Glomerular endothelial cell (primary cell): ENCODE data around the gene ACSM4. TPM values are rescaled to one million over a fixed set of nuclear protein-coding genes. Genes with fewer than 3 reads are reported as not detected.
"Not testable (repeated sequence)": the region's sequence is repeated elsewhere in the genome, so short reads cannot be mapped to it uniquely, and the experiment has no call there.

Experiments
- DNase-seq: peaks from one replicate; pipeline ENCODE4 v3.0.0-alpha.2; 2011; ENCODE audit warnings: low read depth, low spot score; ENCODE audit errors: extremely low read depth
- total RNA-seq: library from RNA; depleted of rRNA; stranded (reverse); fragments of >200 nt; gene quantifications from 2 replicates; pipeline ENCODE4 v1.2.3, GENCODE V29; 2015

Gene ACSM4
- total RNA-seq, 1 donor from 2014 or later, result not detected

DNA sequence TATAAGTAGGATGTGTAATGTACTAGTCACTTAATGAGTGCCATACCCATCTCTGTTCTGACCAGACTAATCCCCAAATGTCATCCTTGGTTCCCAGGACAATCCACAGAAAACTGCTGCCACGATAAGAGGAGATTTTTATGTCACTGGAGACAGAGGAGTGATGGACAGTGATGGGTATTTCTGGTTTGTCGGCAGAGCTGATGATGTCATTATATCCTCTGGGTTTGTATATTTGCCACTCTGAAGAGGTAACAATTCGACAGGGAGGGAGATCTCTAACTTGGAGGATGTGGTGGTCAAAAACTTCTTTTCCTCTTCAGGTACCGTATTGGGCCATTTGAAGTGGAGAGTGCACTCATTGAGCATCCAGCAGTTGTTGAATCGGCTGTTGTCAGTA is 20.3 kb downstream of the ACSM4 start:
- no peak for DNase-seq

DNA sequence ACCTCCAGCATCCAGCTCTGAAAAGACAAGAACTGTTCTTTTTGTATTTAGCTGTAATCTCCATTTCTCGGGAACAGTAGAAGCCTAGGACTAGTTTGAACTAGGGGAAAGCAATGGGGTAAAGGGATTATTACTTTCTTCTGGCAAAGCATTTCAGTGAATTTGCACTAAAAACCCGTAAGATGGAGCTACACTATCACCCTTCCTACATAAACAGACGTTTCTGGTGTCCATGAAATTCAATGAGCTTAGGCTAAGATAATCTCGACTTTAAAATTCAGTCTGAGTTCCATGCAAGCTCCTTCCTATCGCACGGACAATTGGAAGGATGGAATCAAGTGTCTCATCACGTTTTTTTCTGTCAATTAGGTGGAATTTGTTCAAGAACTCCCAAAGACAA is 24.0 kb downstream of the ACSM4 start:
- DNase-seq, result no peak

DNA sequence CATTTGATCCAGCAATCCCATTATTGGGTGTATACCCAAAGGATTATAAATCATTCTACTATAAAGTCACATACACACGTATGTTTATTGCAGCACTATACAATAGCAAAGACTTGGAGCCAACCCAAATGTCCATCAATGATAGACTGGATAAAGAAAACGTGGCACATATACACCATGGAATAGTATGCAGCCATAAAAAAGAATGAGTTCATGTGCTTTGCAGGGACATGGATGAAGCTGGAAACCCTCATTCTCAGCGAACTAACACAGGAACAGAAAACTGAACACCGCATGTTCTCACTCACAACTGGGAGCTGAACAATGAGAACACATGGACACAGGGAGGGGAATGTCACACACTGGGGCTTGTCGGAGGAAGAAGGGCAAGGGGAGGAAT is 33.9 kb downstream of the ACSM4 start:
- DNase-seq, result not testable (repeated sequence)

DNA sequence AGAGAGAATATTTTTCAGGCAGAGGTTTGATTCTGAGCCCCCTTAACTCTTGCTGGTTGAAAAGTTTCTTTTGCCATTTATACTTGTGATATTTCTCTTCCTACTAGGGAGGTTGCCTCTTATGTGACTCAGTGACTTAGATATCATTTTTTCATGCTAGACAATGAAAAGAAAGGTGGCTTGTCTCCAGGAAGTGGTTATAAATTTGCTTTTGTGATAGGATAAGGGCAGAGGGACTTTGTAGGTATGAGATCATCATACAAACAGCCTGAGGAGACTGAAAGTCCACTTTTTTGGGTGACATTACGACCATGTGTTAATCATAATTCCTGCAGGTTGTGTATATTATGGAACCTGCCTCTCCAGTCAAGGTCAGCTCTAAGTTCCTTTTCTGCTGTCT is 35.8 kb downstream of the ACSM4 start:
- DNase-seq, result no peak

DNA sequence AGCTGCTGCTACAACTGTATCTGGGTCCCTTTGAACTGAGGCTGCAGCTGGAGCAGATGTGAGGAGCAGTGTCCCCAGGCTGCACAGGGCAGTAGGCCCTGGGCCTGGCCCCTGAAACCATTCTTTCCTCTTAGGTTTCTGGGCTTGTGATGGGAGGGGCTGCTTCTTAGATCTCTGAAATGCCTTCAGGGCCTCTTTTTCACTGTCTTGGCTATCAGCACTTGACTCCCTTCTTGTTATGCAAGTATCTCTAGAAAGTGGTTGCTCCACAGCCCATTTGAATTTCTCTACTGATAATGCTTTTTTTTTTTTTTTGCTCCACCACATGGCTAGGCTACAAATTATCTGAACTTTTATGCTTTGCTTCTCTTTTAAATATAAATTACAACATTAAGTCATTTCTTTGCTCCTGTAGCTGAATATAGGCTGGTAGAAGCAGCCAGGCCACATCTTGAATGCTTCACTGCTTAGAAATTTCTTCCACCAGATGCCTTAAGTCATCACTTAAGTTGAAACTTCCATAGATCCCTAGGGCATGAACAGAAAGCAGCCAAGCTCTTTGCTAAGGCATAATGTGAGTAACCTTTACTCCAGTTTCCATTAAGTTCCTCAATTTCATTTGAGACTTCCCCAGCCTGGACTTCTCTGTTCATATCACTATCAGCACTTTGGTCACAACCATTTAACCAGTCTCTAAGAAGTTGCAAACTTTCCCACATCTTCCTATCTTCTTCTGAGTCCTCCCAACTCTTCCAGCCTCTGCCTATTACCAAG is 41.1 kb downstream of the ACSM4 start:
- DNase-seq, result no peak

DNA sequence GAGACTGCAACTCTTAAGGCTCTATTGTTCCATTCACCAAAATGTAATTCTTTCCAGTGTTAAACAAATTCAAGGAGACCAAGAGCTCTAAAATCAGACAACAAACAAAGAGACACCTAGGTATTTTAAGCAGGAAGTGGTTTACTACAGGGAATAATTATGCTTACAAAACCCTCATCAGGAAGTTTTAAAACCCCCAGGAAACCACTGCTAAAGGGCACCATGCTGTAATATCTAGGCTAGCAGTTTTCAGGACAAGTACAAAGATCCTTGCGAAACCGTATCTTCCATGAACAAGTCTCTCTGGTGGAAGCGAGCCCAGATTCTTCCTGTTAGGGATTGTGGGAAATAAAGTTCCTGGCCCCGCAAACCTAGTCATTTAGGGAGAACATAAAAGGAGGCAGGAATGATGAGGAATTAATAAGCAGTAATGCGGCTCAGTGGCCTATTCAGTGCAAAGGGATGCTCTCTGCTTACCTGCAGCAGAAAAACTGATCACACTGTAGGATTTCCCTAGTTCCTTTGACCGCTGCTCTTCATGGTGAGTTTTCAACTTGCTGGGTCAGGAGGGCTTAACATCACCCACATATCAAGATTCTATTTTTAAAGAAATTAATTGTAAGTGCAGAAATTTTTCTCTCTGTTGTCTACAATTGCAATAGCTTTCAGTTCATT is 42.8 kb downstream of the ACSM4 start:
- DNase-seq, result no peak

DNA sequence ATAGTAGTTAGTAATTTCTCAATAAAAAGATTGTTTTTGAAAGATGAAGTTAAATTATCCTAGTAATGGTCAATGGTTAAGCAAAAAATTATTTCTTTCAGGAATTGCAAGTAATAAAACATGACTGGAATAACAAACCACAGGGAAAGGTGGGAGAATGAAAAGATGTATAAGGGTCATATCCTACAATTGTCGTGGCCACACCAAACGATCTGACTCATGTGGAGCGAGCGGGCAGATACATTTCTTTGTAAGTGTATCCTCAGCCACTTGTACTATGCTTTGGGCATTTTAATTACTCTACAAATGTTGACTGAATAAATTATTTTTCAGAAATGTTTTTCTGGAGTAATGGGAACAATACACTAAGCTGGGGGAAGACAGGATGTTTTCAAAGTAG is 45.5 kb downstream of the ACSM4 start:
- DNase-seq, result no peak

DNA sequence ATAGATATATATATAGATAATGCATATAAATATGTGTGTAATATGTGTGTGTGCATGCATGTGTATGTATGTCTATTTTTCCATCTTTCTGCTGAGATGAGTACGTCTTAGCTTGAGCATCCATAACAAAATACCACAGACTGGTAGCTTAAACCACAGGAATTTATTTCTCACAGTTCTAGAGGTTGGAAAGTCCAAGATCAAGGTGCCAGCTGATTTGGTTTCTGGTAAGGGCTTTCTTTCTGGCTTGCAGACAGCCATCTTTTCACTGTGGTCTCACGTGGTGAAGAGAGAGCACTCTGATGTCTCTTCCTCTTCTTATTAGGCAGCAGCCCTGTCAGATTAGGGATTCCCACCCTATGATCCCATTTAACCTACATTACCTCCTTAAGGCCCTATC is 47.3 kb downstream of the ACSM4 start:
- no peak for DNase-seq

DNA sequence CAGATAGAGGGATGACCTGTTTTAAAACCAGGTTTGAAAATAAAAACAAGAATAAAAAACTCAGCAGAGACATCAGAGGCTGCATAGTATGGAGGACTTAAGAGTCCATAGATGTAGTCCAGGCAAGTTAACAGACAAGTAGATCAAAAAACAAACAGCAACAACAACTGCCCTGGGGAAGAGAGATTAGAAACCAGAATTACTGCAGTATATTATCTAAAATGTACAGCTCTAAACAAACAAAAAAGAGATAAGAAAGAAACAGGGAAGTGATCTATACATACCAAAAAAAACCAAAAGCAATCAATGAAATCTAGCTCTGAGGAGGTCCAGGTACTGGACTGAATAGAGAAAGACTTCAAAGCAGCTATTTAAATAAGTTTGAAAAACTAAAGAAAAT is 48.8 kb downstream of the ACSM4 start:
- DNase-seq, result no peak

DNA sequence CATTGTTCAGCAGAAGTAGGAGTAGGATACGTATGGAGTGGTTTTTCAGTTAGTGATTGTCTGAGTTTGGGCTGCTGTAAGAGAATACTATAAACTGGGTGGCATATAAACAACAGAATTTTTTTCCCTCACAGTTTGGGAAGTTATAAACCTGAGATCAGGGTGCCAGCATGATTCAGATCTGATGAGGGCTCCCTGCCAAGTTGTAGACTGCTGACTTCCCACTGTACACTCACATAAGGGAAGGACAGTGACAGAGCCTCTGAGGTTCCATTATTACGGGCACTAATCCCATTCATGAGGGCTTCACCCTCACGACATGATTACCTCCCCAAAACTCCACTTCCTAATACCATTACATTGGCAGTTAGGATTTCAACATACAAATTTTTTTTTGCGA is 50.7 kb downstream of the ACSM4 start:
- DNase-seq, result no peak

DNA sequence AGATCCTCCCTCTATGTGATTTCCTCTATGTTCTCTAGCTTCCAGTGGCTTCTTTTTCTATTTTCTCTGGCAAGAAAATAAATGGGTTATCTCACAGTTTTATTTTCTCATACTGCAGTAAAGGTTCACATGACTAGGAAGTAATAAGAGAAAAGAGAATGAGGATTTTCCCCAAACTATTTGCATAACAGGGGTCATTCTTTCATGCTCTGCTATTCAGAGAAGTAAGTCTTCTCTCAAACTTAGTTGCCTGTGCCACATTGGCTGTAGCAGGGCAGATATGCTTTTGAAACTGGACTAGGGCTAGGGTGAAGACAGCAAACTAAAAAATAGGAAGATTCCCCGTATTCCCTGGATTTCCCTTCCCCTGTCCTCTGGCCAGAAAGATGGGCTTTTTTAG is 57.4 kb downstream of the ACSM4 start:
- DNase-seq, result no peak

DNA sequence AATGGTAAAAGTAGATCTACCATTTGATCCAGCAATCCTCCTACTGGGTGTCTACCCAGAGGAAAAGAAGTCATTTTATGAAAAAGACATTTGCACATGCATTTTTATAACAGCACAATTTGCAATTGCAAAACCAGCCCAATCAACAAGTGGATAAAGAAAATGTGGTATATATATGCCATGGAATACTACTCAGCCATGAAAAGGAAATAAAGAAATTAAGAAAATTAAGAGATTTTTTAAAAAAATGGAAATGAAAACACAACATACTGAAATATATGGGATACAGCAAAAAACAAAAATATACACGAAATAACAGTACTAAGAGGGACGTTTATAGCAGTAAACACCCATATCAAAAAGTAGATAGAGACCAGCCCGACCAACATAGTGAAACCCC is 58.9 kb downstream of the ACSM4 start:
- DNase-seq, result no peak

DNA sequence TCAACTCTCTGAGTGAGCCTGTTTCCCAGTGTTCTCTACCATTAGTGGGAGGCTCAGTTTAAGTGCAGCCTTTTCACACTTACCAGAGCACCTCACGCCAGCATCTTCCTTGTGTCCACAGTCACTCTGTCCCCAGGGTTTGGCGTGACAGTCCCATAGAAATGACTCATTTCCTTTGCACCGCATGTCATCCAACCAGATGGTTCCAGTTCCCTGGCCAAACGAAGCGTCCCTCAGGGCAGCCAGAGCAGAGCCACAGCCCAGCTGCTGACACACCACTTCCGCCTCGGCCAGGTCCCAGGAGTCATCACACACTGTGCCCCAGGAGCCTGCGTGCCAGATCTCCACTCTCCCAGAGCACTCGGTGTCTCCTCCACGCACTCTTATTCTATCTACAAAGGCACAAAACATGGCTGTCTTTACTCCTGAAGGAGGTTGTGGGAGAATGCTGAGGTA is 65.4 kb downstream of the ACSM4 start:
- no peak for DNase-seq

DNA sequence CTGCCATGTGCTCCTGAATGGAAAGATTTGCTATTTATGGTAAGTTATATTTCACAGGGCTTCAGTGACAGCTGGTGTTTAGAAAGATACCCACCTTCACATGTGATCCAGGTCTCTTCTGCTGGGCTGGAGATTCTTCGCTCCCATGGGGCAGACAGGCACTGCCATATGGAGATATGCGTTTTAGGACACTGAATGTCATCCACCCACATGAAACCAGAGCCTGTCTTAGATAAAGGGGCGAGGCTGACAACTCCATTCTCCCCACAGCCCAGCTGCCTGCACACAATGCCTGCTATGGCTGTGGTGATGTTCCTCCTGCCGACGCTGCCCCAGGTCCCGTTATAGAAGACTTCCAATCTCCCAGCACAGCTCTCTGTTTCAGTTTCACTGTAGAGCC is 69.4 kb downstream of the ACSM4 start:
- no peak for DNase-seq

DNA sequence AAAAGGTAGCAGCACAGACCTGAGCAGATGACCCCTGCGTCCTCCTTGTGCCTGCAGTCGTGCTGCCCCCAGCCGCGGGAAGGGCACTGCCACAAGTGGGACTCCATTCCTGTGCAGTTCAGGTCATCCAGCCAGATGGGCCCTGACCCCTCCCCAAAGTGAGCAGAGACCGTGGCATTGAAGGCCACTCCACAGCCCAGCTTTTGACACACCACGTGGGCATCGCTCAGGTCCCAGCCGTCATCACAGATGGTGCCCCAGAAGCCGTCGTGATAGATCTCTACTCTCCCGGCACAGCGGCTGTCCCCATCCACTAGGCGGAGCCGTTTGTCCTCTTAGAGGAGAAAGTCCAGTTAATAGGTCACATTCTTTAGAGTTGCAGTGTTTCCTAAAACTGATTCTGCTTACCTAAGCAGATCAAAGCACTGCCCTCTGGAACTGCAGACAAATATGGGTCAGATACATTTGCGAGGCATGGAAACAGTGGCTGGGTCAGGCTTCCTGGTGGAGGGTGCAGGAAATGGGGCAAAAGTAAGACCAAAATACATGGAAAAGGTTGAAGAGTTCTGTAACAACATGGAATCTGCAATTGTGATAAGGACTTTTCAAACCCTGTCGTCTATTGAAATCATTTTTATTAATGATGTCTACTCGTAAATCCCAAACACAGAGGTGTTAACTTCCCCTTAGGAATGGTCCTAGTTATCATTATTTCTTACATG is 70.7 kb downstream of the ACSM4 start:
- peak; percentile 31 for DNase-seq

DNA sequence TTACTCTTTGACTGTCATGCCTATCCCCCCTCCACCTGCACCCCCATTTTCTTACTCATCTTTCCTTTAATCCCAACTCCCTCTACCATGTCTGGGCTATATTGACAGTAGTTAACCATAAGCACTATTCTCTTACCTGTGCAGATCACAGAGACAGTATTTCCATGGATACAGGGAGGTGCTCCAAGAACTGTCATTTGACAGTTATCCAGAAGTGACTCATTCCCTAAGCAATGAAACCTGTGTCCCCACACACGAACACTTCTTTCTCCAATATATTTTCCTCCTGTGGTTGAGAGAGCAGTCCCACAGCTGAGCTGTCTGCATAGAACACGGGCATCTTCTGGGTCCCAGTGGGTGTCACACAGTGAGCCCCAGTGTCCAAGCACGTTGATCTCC is 71.3 kb downstream of the ACSM4 start:
- no peak for DNase-seq

DNA sequence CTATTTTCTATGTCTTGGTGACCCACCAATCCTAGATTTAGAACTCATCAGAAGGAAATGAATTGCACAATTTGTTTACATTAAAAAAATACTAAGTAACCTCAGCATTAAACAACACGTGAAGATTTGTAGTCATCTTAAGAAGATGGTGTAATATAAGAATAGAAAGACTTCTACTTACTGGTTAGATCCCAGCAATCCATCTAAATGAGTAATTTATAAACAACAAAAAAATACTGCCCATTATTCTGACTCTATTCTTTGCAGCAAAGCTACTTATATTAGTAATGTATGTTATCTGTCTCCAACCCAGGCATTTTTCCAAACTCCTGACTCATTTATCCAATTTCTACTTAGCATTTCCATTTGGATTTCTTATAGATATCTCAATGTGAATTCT is 72.3 kb downstream of the ACSM4 start:
- DNase-seq, result no peak

Other genes with a start within 250 kb of the ACSM4 start
- gene C1S, start 243.4 kb upstream of the ACSM4 start, total RNA-seq, result 0.64 and 0.68 TPM in 2 replicates
- 1.4 and 3.9 TPM in 2 replicates for gene C1R, start 211.6 kb upstream of the ACSM4 start, total RNA-seq
- 21.6 and 21.7 TPM in 2 replicates for gene C1RL, start 194.9 kb upstream of the ACSM4 start, total RNA-seq
- gene RBP5, start 175.2 kb upstream of the ACSM4 start, total RNA-seq, result 5.5 TPM in 1 of 2 replicates, not detected in the other
- 61.0 and 138 TPM in 2 replicates for gene CLSTN3, start 173.7 kb upstream of the ACSM4 start, total RNA-seq
- gene PEX5, start 114.4 kb upstream of the ACSM4 start, total RNA-seq, result 27.4 and 27.9 TPM in 2 replicates
- gene CD163L1, start 140.1 kb downstream of the ACSM4 start, total RNA-seq, result 1.8 and 3.3 TPM in 2 replicates
- not detected in 2 replicates for gene CD163, start 199.7 kb downstream of the ACSM4 start, total RNA-seq